GM20000 (cell line): ENCODE data around the gene MAP4K2.

Experiments used
- DNase-seq: peaks from one replicate; pipeline ENCODE4 v3.0.0; 2012; ENCODE audit warnings: low spot score
- TF ChIP-seq, protein P1 (sequence below): IDR thresholded peaks from 2 replicates; pipeline ENCODE4 v1.5.1; 2012; ENCODE audit warnings: mild to moderate bottlenecking, control low read depth; ENCODE audit errors: extremely low read depth, missing control alignments

Gene MAP4K2

DNA sequence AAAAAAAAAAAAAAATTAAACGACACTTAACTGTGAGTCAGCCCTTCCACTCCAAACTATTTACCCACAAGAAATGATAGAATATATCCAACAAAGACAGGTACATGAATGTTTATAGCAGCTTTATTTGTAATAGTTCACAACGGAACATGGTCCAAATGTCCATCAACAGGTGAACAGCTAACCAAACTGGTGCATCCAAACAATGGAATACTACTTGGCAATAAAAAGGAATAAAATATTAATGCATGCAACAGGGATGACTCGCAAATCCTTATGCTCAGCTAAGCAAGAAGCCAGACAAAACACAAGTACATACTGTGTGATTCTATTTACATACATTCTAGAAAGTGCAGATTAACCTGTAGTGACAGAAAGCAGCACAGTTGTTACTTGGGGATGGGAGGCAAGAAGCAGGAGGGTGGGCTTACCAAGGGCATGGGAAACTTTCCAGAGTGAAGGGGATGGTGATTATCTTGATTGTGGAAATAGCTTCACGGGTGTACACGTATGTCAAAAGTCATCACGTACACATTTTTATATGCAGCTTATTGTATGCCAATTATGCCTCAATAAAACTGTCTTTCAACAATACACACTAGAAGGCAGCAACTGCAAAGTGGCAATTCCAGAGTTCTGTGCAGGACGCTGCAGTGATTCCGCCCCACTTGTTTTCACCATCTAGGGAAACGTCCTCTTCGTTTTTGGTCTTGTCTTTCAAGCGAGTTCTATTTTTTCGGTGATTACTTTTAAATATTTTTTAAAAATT is 18.0 kb downstream of the MAP4K2 start:
- TF ChIP-seq, protein P1, sequence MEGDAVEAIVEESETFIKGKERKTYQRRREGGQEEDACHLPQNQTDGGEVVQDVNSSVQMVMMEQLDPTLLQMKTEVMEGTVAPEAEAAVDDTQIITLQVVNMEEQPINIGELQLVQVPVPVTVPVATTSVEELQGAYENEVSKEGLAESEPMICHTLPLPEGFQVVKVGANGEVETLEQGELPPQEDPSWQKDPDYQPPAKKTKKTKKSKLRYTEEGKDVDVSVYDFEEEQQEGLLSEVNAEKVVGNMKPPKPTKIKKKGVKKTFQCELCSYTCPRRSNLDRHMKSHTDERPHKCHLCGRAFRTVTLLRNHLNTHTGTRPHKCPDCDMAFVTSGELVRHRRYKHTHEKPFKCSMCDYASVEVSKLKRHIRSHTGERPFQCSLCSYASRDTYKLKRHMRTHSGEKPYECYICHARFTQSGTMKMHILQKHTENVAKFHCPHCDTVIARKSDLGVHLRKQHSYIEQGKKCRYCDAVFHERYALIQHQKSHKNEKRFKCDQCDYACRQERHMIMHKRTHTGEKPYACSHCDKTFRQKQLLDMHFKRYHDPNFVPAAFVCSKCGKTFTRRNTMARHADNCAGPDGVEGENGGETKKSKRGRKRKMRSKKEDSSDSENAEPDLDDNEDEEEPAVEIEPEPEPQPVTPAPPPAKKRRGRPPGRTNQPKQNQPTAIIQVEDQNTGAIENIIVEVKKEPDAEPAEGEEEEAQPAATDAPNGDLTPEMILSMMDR = no peak
- no peak for DNase-seq

GRCh38 chr11:64778473-64779298 is 24.3 kb downstream of the MAP4K2 start, which contains the start of gene SF1:
SF1 (minus strand) TSS chr11:64778542; CDS start chr11:64778392, 150 bp downstream.
- TF ChIP-seq, protein P1 = no peak
- DNase-seq = peak; percentile 97

GRCh38 chr11:64778223-64778472 is 24.9 kb downstream of the MAP4K2 start:
- DNase-seq = no peak
- TF ChIP-seq, protein P1 = no peak

DNA sequence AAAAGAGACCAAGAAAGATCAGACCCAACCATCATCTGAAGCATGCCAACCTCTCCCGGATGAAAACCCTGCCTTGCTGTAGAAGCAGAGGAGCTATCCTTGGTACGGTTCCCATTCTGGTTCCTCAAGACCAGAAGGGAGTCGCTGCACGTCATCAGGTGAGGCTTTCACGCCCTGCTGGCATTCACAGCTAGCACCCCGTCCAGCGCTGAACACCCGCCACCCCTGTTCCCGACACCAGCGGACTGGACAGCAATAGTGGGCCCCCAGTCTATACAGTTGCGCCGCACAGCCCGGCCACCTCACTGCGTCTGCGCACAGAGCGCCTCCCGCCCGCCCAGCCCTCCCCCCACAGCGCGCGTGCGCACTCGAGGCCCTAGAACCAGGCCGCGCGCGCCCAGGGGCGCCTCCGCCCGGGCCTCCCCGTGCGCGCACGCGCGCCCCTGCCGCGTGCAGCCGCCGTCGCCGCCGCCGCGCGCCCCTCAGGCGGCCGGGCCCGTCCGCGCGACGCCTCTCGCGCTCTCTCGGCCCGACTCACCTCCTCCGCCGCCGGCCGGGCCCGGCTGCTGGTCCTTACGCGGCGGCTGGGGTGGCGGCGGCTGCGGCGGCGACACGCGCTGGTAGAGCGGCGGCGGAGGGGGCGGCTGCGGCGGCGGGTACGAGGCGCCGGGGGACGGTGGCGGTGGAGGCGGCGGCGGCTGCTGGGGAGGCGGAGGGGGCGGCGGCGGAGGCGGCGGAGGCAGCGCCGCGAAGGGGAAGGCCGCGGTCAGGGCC is 25.4 kb downstream of the MAP4K2 start:
- peak; percentile 95 for DNase-seq
- TF ChIP-seq, protein P1 = no peak

- no peak for DNase-seq
Measured at GRCh38 chr11:64776875-64777274, 26.1 kb downstream of the MAP4K2 start.

GRCh38 chr11:64776425-64776824 is 26.6 kb downstream of the MAP4K2 start:
- no peak for DNase-seq

More at GRCh38 chr11:64776875-64777274, 26.1 kb downstream of the MAP4K2 start:
- TF ChIP-seq, protein P1 = no peak

More at GRCh38 chr11:64776425-64776824, 26.6 kb downstream of the MAP4K2 start:
- TF ChIP-seq, protein P1 = no peak
